CD4-positive, alpha-beta T cell treated with Interleukin-15 for 4 hours (primary cell): Measurements from ENCODE around the gene ZBED1.
"Not testable (repeated sequence)": the region's sequence is repeated elsewhere in the genome, so short reads cannot be mapped to it uniquely, and the experiment has no call there.

Experiments used
- DNase-seq: peaks from one replicate; pipeline ENCODE4 v3.0.0-alpha.2; 2020; ENCODE audit warnings: low spot score

Gene ZBED1

DNA sequence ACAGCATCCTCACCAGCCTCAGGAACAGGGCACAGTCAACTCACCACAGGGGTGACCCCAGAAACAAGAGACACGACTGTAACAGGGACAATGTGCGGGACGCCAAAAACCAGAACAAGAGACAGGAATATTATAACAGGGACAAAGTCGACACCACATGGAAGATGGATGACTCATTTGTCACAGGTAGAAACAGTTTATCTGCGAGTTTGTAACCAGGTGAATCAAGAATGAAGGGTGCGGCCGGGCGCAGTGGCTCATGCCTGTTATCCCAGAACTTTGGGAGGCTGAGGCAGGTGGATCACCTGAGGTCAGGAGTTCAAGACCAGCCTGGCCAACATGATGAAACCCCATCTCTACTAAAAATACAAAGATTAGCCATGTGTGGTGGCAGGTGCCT lies 44.7 kb downstream of the ZBED1 start:
- not testable (repeated sequence) for DNase-seq

DNA sequence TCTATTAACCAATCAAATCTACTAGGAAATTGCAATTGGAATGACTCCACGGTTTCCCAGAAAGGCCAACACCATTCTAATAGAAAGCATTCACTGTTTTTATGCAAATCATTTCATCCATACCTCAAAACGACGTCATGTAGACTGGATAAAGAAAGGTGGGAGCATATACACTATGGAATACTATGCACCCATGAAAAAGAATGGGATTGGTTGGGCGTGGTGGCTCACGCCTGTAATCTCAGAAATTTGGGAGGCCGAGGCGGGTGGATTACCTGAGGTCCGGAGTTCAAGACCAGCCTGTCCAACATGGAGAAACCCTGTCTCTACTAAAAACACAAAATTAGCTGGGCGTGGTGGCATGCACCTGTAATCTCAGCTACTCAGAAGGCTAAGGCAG lies 46.2 kb downstream of the ZBED1 start:
- DNase-seq = not testable (repeated sequence)

GRCh38 chrX:2452799-2453198 lies 48.0 kb downstream of the ZBED1 start:
- DNase-seq = no peak

DNA sequence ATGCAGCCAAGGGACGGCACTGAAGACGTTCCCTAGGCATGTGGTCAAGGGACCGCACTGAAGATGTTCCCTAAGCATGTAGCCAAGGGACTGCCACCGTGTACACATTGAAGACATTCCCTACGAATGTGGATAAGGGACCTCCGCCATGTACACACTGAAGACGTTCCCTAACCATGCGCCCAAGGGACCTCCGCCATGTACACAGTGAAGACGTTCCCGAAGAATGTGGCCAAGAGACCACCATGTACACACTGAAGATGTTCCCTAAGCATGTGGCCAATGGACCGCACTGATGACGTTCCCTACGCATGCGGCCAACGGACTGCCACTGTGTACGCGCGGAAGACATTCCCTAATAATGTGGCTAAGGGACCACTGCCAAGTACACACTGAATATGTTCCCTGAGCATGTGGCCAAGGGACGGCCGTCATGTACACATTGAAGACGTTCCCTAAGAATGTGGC lies 48.4 kb downstream of the ZBED1 start:
- DNase-seq = no peak

DNA sequence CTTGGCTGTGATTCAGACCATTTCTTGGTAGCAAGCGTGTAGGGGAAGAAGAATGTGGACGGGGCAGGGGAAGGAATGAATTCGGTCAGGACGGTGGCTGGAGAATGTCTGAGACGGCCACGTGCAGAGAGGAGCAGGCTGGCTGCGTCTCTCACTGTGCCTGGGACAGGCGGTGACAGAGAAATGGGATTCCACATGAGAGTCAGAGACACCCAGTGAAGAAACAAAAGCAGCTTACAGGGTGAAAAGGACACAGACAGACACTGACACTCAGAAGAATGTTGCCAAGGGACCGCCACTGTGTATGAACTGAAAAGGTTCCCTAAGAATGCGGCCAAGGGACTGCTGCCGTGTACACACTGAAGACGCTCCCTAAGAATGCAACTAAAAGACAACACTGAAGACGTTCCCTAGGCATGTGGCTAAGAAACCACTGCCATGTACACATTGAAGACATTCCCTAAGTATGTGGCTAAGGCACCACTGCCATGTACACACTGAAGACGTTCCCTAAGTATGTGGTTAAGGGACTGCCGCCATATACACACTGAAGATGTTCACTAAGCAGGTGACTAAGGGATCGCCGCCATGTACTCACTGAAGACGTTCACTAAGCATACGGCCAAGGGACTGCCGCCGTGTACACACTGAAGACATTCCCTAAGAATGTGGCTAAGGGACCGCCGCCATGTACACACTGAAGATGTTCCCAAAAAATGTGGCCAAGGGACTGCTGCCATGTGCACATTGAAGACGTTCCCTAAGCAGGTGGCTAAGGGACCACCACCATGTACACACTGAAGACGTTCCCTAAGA lies 49.1 kb downstream of the ZBED1 start:
- no peak for DNase-seq

DNA sequence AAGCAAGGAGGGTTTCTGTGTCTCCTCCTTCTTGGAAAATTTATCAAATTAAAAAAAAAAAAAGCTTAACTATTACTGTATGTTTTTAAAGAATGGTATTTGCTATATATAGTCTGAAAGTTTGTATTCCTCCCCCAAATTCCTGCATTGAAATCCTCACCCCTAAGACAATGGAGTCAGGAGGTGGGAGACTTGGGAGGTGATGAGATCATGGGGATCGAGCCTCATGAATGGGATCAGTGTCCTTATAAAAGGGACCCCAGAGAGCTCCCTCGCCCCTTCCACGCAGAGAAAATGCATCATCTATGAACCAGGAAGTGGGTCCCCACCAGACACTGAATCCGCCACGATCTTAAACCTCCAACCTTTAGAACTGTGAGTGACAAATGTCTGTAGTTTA lies 50.1 kb downstream of the ZBED1 start:
- DNase-seq = no peak

DNA sequence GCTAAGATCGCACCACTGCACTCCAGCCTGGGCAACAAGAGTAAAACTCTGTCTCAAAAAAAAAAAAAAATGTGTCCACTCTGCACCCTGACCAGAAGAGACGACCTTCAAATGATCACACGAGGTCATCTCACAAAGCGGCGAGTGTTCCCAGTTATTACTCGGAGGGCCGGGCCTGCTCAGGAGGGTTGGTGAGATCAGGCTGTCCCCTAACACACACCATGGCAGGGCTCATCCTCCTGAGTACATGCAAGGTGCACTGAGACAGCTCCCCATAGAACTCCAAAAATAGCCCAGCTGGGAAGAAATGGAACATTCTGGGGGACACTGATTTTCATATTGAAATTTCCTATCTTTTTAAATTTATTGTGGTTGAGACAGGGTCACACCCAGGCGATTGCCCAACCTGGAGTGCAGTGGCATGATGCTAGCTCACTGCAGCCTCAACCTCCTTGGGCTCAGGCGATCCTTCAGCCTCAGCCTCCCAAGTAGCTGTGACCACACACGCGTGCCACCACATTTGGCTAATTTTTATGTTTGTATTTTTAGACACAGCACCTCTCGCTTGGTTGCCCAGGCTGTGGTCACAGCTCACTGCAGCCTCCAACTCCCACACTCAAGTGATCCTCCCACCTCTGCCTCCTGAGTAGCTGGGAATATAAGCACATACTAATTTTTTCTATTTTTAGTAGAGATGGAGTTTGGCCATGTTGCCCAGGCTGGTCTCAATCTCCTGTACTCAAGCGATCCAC lies 51.5 kb downstream of the ZBED1 start:
- no peak for DNase-seq

- no peak for DNase-seq
These were observed 53.3 kb downstream of the ZBED1 start for GRCh38 chrX:2447484-2447883.

GRCh38 chrX:2446815-2447214 lies 54.0 kb downstream of the ZBED1 start:
- DNase-seq = no peak

DNA sequence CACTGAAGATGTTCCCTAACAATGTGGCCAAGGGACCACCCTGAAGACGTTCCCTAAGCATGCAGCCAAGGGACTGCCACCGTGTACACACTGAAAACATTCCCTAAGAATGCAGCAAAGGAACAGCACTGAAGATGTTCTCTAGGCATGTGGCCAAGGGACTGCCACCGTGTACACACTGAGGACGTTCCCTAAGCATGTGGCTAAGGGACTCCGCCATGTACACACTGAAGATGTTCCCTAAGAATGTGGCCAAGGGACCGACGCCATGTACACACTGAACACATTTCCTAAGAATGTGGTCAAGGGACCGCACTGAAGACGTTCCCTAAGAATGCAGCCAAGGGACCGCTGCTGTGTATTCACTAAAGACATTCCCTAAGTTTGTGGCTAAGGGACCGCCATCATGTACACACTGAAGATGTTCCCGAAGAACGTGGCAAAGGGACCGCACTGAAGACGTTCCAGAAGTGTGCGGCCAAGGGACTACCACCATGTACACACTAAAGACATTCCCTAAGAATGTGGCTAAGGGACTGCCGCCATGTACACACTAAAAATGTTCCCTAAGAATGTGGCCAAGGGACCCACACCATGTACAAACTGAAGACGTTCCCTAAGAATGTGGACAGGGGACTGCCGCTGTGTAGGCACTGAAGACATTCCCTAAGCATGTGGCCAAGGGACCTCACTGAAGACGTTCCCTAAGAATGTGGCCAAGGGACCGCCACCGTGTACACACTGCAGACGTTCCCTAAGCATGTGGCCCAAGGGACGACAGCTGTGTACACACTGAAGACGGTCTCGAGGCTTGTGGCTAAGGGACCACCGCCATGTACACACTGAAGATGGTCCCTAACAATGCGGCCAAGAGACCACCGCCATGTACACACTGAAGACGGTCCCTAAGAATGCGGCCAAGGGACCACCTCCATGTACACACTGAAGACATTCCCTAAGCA lies 54.8 kb downstream of the ZBED1 start:
- no peak for DNase-seq

GRCh38 chrX:2442694-2443093 lies 58.1 kb downstream of the ZBED1 start:
- DNase-seq = no peak

DNA sequence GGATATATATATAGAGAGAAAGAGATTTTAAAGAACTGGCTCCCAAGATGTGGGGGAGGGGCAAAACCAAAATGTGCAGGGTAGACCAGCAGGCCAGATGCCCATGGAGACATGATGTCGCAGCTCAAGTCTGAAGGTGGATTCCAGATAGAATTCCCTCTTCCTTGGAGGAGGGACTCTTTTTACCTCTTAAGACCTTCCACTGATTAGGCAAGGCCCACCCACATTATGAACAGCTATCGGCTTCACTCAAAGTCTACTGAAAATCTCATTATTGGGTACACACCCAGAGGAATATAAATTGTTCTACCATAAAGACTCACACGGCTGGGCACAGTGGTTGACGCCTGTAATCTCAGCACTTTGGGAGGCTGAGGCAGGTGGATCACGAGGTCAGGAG lies 59.3 kb downstream of the ZBED1 start:
- no peak for DNase-seq

DNA sequence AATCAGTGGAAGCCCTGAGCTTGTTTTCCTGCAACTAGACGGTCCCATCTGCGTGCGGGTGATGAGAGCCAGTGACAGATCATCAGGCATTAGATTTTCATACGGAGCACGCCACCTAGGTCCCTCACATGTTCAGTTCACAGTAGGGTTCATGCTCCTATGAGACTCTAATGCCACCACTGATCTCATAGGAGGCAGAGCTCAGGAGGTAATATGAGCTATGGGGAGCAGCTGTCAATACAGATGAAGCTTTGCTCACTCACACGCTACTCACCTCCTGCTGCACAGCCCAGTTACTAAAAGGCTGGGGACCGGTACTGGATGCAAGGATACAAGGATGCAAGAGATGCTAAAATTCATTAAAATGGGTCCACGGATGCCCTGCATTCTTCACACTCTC lies 61.2 kb downstream of the ZBED1 start:
- no peak for DNase-seq
